Measurements from ENCODE around the gene HCN2. TPM values are rescaled to one million over a fixed set of nuclear protein-coding genes. Genes with fewer than 3 reads are reported as not detected.

Gene HCN2
- total and polyA plus RNA-seq, 10 of the 15 experiments (the other 5 are each of a cell fraction or from before 2014, with no cell fraction given) = 0.01 to 0.54 (median 0.08) TPM; not detected in 4

DNA sequence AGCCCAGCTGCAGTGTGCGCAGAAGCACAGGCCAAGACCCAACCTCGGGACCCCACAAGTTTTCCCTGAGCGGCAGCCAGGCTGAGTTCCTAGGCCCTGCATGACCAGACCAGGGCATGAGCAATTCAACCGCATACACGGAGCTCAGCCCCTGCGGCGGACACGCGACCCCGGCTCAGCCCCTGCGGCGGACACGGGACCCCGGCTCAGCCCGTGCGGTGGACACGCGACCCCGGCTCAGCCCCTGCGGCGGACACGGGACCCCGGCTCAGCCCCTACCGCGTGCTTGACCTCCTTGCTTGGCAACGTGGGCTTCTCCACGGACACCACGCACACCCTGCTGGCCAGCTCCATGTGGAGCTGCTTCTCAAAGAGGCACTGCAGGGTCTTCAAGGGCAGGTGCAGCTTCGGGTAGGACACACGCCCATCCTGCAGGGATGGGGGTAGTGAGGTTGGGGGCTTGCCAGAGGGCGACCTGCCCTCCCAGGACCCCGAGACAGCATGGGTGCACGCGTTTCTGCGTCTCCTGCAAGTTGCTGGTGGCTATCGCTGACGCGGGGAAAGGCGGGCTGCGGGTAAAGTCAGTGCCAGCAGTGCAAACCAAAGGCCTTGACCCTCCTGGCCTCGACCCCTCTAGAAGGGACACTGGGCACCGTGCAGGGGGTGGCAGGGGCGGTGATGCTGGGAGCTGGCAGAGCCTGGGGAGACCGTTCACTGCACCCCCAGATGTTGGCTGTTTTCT, 33.7 kb downstream of the HCN2 start:
- BruUV-seq (replicated peaks) = no TSS peak
- peaks cover 4 to 7% of the 10 kb centered on the region in 2 experiments; a peak in 3 of 4 replicates for H3K36me3 ChIP-seq (ENCODE audit: control insufficient read depth in 2 of 2, insufficient read depth in 2 of 2, low read length in 1 of 2)
- no peaks in the 10 kb centered on the region; the same call in 2 of the 3 replicates for H3K9me3 ChIP-seq (replicated peaks; ENCODE audit: control insufficient read depth, insufficient read depth, low read length)
- H3K9ac ChIP-seq (ENCODE audit: control insufficient read depth, insufficient read depth, low read length) = no peak overlapping the region
- WGBS (ENCODE audit: insufficient coverage, insufficient replicate concordance, low lambda C conversion rate, missing lambda C conversion rate) = 89% methylated on average over 42 of the region's 44 CpGs
- no peaks in the 10 kb centered on the region for H3K27me3 ChIP-seq (replicated peaks in 1 of 2; ENCODE audit: control insufficient read depth in 2 of 2, insufficient read depth in 2 of 2, low read length in 1 of 2)
- no peak for FAIRE-seq
- no peaks in the 10 kb centered on the region for H4K20me1 ChIP-seq (ENCODE audit: control insufficient read depth, insufficient read depth)
- SMC1A ChIA-PET (ENCODE audit: uncharacterized antibody, unreplicated experiment) = no interaction called here
- H3K4me2 ChIP-seq (ENCODE audit: control insufficient read depth, insufficient read depth) = no peak overlapping the region
- H3K4me3 ChIP-seq = no peak overlapping the region
- TF ChIP-seq TCF3 (IDR thresholded peaks at IDR 0.05; ENCODE audit: borderline replicate concordance, insufficient read depth, low read depth, low read length) (no peak), SREBF1 (IDR thresholded peaks at IDR 0.05; ENCODE audit: low read length) (no peak), NR2C1 (IDR thresholded peaks at IDR 0.05) (no peak)
- no peaks in the 10 kb centered on the region for H3K79me2 ChIP-seq (ENCODE audit: control insufficient read depth, insufficient read depth, low read length)
- no peak for ATAC-seq
- H2AFZ ChIP-seq (ENCODE audit: control insufficient read depth, low read depth, low read length) = no peak overlapping the region
- in situ Hi-C loops (cut with MboI) (no loop called here), intact Hi-C loops (cut with micrococcal nuclease; ENCODE audit: unreplicated experiment) (no loop called here)
- no peak for DNase-seq (ENCODE audit: low read depth, low spot score)
- POLR2A ChIA-PET = no interaction called here
- no peak overlapping the region for H3K27ac ChIP-seq (ENCODE audit: control insufficient read depth, insufficient read depth)
- no peaks in the 10 kb centered on the region for H3K4me1 ChIP-seq (ENCODE audit: control insufficient read depth, insufficient read depth, low read length)
- CTCF ChIA-PET = no interaction called here
- RAD21 ChIA-PET (ENCODE audit: unreplicated experiment) = no interaction called here

DNA sequence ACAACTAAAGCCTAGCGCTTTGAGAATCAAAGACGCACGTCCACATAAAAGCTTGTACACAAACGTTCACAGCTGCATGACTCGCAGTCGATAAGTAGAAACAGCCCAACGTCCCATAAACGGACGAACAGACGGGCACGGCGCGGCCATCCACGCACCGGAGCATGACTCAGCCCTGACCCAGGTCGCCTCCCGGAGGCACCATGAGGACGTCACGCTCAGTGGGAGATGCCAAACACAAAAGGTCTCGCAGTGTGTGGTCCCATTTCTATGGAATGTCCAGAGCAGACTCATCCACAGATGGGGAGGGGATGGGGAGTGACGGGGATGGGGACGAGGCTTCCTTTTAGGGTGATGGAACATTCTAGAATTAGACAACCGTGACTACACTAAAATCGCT, 34.3 kb downstream of the HCN2 start:
- in situ Hi-C loops (cut with MboI) (no loop called here), intact Hi-C loops (cut with micrococcal nuclease; ENCODE audit: unreplicated experiment) (no loop called here)
- RAD21 ChIA-PET (ENCODE audit: unreplicated experiment) = no interaction called here
- no peaks in the 10 kb centered on the region for H3K79me2 ChIP-seq (ENCODE audit: control insufficient read depth, insufficient read depth, low read length)
- H3K4me2 ChIP-seq (ENCODE audit: control insufficient read depth, insufficient read depth) = no peak overlapping the region
- FAIRE-seq = no peak
- H4K20me1 ChIP-seq (ENCODE audit: control insufficient read depth, insufficient read depth) = no peaks in the 10 kb centered on the region
- H3K36me3 ChIP-seq (ENCODE audit: control insufficient read depth in 2 of 2, insufficient read depth in 2 of 2, low read length in 1 of 2) = peaks cover 3 to 4% of the 10 kb centered on the region in 2 experiments; a peak in 3 of 4 replicates
- WGBS (ENCODE audit: insufficient coverage, insufficient replicate concordance, low lambda C conversion rate, missing lambda C conversion rate) = 84% methylated on average over 24 of the region's 24 CpGs
- no peaks in the 10 kb centered on the region for H3K27me3 ChIP-seq (replicated peaks in 1 of 2; ENCODE audit: control insufficient read depth in 2 of 2, insufficient read depth in 2 of 2, low read length in 1 of 2)
- TF ChIP-seq TARDBP (IDR thresholded peaks at IDR 0.05; ENCODE audit: borderline replicate concordance) = no peak
- TF ChIP-seq, protein P1, sequence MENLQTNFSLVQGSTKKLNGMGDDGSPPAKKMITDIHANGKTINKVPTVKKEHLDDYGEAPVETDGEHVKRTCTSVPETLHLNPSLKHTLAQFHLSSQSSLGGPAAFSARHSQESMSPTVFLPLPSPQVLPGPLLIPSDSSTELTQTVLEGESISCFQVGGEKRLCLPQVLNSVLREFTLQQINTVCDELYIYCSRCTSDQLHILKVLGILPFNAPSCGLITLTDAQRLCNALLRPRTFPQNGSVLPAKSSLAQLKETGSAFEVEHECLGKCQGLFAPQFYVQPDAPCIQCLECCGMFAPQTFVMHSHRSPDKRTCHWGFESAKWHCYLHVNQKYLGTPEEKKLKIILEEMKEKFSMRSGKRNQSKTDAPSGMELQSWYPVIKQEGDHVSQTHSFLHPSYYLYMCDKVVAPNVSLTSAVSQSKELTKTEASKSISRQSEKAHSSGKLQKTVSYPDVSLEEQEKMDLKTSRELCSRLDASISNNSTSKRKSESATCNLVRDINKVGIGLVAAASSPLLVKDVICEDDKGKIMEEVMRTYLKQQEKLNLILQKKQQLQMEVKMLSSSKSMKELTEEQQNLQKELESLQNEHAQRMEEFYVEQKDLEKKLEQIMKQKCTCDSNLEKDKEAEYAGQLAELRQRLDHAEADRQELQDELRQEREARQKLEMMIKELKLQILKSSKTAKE (IDR thresholded peaks at IDR 0.05; ENCODE audit: low read depth, poor library complexity, severe bottlenecking) = no peak
- SMC1A ChIA-PET (ENCODE audit: uncharacterized antibody, unreplicated experiment) = no interaction called here
- POLR2A ChIA-PET = no interaction called here
- no TSS peak for BruUV-seq (replicated peaks)
- no peak overlapping the region for H3K27ac ChIP-seq (ENCODE audit: control insufficient read depth, insufficient read depth)
- DNase-seq (ENCODE audit: low read depth, low spot score) = no peak
- H2AFZ ChIP-seq (ENCODE audit: control insufficient read depth, low read depth, low read length) = no peak overlapping the region
- H3K4me1 ChIP-seq (ENCODE audit: control insufficient read depth, insufficient read depth, low read length) = no peaks in the 10 kb centered on the region
- no peak overlapping the region for H3K9ac ChIP-seq (ENCODE audit: control insufficient read depth, insufficient read depth, low read length)
- CTCF ChIA-PET = no interaction called here
- ATAC-seq = no peak
- no peaks in the 10 kb centered on the region; the same call in 2 of the 3 replicates for H3K9me3 ChIP-seq (replicated peaks; ENCODE audit: control insufficient read depth, insufficient read depth, low read length)
- no peak overlapping the region for H3K4me3 ChIP-seq
